GM18502 (cell line): ENCODE results near the gene DGKQ.

Experiments
- ATAC-seq: cut with Tn5 transposase; IDR thresholded peaks from one replicate; pipeline ENCODE4 v1.9.1; 2021; ENCODE audit warnings: mild to moderate bottlenecking; ENCODE audit not compliant: unreplicated experiment, poor library complexity

Gene DGKQ

GRCh38 chr4:963276-964225, 9.8 kb downstream of the DGKQ start:
- ATAC-seq, result no peak

- no peak for ATAC-seq
Measured at GRCh38 chr4:962231-963208, 10.8 kb downstream of the DGKQ start.

DNA sequence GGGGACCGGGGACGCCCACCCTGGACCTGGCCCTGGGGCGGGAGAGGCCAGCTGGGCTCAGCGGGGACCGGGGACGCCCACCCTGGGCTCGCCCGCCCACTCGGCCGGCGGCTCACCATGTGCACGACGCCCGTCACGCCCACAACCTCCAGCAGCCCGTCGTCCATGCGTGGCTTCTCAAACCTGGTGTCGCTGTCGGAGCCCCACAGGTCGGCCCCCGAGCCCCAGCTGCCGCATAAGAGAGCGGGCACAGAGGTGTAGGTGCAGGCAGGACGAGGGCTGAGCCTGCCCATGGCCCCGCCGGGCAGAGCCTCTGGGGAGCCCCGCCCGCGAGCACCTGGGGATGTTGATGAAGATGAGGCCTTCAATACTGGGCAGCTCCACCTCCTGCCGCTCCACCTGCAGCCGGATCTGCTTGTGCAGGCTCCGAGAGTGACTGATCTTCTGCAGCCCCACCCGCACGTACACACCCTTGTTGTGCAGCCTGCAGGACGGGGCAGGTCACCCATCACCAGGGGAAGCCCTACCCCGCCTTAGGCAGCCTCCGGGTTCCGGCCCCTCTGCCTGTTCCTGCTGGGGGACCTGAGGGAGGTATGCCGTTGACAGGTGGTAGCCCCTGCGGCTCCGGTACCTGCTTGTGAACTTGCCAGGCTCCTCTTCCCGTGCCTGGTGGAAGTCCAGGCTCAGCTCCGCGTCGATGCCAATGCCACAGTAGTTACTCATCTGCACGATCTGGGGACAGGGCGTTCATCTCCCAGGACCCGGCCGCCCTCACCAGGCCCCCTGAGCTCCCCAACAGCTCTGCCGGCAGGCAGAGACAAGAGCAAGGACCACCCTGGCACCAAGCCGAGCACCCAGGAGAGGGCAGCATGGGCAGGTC, 11.8 kb downstream of the DGKQ start:
- no peak for ATAC-seq

GRCh38 chr4:960636-961350, 12.6 kb downstream of the DGKQ start:
- ATAC-seq, result no peak

DNA sequence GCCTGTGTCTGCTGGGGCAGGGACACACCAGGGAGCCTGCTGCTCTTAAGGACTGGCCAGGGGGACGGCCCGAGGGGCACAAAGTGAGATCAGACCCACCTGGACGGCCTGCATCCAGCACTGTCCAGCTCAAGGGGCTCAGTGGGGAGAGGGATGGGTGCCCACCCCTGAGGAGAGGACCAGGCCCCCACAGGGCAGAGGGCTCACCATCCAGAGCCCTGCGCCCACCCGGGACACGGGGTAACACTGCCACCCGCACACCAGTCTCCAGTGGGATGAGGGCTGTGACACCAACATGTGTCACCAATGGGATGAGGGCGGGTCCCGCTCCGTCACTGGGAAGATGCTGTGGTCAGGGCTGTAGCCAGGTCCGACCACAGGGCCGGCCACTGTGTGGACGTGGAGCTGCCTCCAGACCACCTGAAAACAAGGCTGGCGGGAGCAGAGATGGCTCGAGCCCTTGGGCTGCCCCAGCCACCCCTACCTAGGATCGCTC, 13.2 kb downstream of the DGKQ start:
- no peak for ATAC-seq

GRCh38 chr4:959338-960139, 13.8 kb downstream of the DGKQ start:
- no peak for ATAC-seq

GRCh38 chr4:958696-959337, 14.6 kb downstream of the DGKQ start:
- ATAC-seq, result no peak

DNA sequence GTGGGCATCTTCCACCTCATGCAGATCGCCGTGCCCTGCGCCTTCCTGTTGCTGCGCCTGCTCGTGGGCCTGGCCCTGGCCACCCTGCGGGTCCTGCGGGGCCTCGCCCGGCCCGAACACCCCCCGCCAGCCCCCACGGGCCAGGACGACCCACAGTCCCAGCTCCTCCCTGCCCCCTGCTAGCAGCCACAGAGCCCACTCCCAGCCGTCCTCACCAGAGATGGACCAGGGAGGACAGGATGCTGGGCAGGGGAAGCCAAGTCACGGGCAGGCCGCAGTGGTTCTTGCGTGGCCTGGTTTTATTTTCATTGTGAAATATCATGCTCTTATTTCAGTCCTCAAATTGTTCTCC, 15.1 kb downstream of the DGKQ start:
- ATAC-seq, result no peak

DNA sequence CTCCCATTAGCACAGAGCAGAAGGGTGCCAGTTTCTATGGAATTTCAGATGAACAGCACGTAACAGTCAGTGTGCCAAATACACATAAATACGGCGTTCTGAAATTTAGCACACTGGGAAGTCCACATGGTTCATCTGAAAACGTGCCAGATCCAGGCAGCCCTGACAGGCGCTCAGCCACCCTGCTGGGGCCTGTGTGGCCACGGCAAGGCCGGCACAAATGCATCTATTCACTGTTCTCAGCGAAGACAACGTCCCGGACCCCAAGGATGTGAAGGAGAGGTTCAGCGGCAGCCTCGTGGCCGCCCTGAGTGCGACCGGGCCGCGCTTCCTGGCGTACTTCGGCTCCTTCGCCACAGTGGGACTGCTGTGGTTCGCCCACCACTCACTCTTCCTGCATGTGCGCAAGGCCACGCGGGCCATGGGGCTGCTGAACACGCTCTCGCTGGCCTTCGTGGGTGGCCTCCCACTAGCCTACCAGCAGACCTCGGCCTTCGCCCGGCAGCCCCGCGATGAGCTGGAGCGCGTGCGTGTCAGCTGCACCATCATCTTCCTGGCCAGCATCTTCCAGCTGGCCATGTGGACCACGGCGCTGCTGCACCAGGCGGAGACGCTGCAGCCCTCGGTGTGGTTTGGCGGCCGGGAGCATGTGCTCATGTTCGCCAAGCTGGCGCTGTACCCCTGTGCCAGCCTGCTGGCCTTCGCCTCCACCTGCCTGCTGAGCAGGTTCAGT, 15.6 kb downstream of the DGKQ start:
- ATAC-seq, result no peak

GRCh38 chr4:957231-957580, 16.2 kb downstream of the DGKQ start:
- no peak for ATAC-seq

- ATAC-seq, result no peak
Measured at GRCh38 chr4:956531-957230, 16.7 kb downstream of the DGKQ start.

GRCh38 chr4:955931-956381, 17.4 kb downstream of the DGKQ start:
- ATAC-seq, result no peak

DNA sequence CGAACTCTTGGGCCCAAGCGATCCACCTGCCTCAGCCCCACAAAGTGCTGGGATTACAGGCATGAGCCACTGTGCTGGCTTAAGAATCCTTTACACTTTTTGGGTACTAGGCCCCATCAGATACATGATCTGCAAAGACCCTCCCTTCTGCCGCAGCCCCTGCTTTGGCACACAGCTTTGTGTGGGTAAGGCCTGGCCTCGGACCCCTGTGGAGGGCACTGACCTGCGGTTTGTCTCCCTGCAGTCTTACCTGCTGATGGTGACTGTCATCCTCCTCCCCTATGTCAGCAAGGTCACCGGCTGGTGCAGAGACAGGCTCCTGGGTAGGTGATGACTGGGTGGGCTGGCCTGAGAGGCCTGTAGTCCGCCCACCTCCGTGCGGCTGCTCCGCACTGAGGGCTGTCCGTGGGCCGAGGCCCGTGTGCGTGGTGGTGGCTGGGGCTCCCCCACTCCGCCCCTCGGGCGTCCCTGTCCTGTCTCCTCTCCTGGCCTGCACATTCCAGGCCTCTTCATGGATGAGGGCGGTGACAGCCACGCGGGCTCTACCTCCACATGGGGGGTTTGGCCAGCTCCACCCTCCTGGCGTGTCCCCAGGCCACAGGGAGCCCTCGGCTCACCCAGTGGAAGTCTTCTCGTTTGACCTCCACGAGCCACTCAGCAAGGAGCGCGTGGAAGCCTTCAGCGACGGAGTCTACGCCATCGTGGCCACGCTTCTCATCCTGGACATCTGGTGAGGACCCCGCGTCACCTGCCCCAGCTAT, 18.0 kb downstream of the DGKQ start:
- no peak for ATAC-seq

DNA sequence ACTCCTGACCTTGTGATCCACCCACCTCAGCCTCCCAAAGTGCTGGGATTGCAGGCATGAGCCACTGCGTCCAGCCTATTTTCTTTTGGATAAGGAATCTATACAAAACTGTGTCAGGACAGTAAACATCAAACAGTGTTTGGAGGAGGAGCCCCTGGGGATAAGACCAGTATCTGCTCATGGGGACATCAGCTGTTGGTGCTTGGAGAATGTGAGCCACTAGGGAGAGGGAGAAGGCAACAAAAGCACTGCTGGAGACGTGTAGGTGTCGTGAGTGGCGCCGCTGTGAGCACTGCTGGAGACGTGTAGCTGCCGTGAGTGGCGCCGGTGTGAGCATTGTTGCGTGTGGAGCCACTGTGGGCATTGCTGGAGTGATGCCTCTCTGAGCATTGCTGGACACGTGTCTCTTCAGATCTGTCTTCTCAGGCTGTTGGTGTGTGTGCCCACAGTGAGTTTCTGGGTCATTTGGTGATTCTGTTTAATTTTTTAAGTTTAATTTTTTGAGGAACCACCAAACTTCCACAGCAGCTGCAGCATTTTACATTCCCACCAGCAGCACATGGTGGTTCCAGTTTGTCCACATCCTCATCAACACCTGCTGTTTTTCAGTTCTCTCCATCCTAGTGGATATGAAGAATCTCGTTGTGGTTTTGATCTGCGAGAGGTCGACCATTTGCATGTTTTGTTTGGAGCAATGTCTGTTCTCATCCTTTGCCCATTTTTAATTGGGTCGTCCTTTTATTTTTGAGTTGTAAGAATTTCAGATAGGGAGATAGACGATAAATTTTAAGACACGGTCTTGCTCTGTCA, 19.0 kb downstream of the DGKQ start:
- ATAC-seq, result no peak

GRCh38 chr4:953574-953915, 19.8 kb downstream of the DGKQ start:
- no peak for ATAC-seq
